GM10266 (cell line): ENCODE results near the gene ZNF415.

Experiments
- DNase-seq: peaks from one replicate; pipeline ENCODE4 v3.0.0; 2012; ENCODE audit errors: extremely low spot score
- CTCF ChIP-seq: IDR thresholded peaks from 2 replicates; pipeline ENCODE4 v1.5.1; 2012; ENCODE audit warnings: mild to moderate bottlenecking, low read depth; ENCODE audit not compliant: control insufficient read depth, insufficient read depth; ENCODE audit errors: missing control alignments

Gene ZNF415

GRCh38 chr19:53132141-53132991, at the start of gene ZNF415:
ZNF415 (minus strand) TSS chr19:53132910; CDS start chr19:53122676, 10,234 bp downstream.
- DNase-seq = no peak

GRCh38 chr19:53182202-53182601, 49.5 kb upstream of the ZNF415 start:
- TF ChIP-seq CTCF = no peak
- DNase-seq = no peak

More at GRCh38 chr19:53132141-53132991, at the start of gene ZNF415:
- no peak for TF ChIP-seq CTCF

- no peak for DNase-seq
- no peak for TF ChIP-seq CTCF
Observed at GRCh38 chr19:53177986-53178385, 45.3 kb upstream of the ZNF415 start.

GRCh38 chr19:53172889-53173288, 40.2 kb upstream of the ZNF415 start:
- TF ChIP-seq CTCF = no peak
- DNase-seq = no peak

GRCh38 chr19:53165691-53166091, 33.0 kb upstream of the ZNF415 start:
- no peak for TF ChIP-seq CTCF

GRCh38 chr19:53161123-53161522, 28.4 kb upstream of the ZNF415 start:
- TF ChIP-seq CTCF = no peak
- no peak for DNase-seq

More at GRCh38 chr19:53165691-53166091, 33.0 kb upstream of the ZNF415 start:
- DNase-seq = no peak

GRCh38 chr19:53160350-53160749, 27.6 kb upstream of the ZNF415 start:
- no peak for TF ChIP-seq CTCF
- DNase-seq = no peak
